HG03025 (cell line): ENCODE measurements around the gene BICRA.
"Not testable (repeated sequence)": the region's sequence is repeated elsewhere in the genome, so short reads cannot be mapped to it uniquely, and the experiment has no call there.

ENCODE experiments used
- ATAC-seq: cut with Tn5 transposase; IDR thresholded peaks from one replicate; pipeline ENCODE4 v1.9.1; 2021; ENCODE audit warnings: mild to moderate bottlenecking, moderate library complexity; ENCODE audit not compliant: unreplicated experiment, low FRiP score

The BICRA gene

GRCh38 chr19:47626238-47626637, 17.3 kb downstream of the BICRA start:
- no peak for ATAC-seq

DNA sequence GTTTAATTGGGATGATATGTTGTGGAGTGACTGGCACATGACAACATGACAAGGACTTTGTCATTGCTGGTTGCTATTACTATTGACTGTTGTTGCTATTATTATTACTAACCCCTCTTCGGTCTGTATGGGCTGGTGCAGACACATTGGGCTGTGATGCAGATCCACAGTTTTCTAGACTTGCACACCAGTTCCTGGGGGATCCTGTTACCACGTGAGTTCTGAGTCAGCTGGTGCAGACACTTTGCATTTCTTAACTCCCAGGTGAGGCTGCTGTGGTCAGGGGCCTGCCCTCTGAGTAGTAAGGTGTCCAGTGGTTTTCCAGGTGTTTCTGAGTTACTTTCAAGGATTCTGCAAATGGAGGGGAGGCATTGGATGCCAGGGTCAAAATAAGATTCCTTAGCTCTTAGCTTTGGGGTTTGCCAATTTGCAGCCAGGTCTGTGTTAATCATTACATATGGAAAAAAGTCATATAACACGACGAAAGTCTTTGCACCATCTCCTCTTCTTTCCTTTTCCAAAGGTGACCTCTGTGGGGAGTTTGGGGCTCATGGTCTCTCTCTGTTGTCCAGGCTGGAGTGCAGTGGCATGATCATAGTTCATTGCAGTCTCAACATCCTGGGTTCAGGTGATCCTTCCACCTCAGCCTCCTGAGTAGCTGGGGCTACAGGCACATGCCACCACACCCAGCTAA, 19.3 kb downstream of the BICRA start:
- no peak for ATAC-seq

DNA sequence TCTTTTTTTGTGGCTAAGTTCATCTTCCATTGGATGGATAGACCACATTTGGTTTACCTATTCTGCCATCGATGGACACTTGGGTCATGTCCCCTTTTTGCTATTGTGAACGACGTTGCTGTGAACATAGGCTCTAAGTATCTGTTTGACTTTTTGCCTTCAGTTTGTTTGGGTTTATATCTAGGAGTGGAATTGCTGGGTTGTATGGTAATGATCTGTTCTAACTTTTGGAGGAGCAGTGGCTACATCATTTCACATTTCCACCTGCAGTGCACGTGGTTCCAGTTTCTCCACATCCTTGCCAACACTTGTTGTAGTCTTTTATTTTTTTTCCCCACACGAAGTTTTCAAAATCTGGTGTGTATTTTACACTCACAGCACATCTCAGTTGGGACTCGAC, 21.7 kb downstream of the BICRA start:
- no peak for ATAC-seq

GRCh38 chr19:47631681-47632446, 22.9 kb downstream of the BICRA start:
- no peak for ATAC-seq

DNA sequence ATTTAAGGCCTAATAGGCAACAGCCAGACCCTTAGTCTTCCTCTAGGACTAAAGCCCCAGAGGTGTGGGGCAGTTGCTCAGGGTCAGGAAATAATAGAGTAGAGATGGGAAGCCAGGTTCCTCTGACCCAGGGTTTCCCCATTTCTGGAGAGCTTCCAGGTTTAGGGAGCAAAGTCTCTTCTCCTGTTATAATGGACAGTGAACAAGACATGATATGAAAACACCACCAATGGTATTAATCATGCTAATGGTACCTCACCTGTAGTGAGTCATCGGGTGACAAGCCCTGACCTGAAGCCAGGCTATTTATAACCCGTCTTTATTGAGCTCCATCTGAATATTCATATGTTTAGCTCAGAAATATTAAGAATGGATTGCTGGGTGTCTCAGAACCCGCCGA, 24.6 kb downstream of the BICRA start:
- ATAC-seq: no peak

- no peak for ATAC-seq
These were observed 25.1 kb downstream of the BICRA start for GRCh38 chr19:47633996-47634395.

- ATAC-seq: not testable (repeated sequence)
These were observed 26.3 kb downstream of the BICRA start for GRCh38 chr19:47635152-47635754.

- no peak for ATAC-seq
These were observed 28.6 kb downstream of the BICRA start for GRCh38 chr19:47637550-47637949.

- ATAC-seq: no peak
These were observed 33.1 kb downstream of the BICRA start for GRCh38 chr19:47641891-47642485.

- ATAC-seq: no peak
These were observed 34.3 kb downstream of the BICRA start for GRCh38 chr19:47643281-47643680.

DNA sequence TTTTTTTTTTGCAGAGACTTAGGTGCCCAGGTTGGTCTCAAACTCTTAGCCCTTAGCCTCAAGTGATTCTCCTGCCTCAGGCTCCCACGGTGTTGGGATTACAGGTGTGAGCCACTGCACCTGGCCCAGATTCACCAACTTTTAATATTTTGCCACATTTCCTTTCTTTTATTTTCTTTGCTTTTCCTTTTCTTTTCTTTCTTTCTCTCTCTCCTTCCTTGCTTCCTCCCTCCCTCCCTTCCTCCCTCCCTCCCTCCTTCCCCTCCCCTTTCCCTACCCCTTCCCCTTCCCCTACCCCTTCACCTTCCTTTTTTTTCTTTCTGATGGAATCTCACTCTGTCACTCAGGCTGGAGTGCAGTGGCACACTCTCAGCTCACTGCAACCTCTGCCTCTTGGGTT, 35.3 kb downstream of the BICRA start:
- ATAC-seq: no peak

DNA sequence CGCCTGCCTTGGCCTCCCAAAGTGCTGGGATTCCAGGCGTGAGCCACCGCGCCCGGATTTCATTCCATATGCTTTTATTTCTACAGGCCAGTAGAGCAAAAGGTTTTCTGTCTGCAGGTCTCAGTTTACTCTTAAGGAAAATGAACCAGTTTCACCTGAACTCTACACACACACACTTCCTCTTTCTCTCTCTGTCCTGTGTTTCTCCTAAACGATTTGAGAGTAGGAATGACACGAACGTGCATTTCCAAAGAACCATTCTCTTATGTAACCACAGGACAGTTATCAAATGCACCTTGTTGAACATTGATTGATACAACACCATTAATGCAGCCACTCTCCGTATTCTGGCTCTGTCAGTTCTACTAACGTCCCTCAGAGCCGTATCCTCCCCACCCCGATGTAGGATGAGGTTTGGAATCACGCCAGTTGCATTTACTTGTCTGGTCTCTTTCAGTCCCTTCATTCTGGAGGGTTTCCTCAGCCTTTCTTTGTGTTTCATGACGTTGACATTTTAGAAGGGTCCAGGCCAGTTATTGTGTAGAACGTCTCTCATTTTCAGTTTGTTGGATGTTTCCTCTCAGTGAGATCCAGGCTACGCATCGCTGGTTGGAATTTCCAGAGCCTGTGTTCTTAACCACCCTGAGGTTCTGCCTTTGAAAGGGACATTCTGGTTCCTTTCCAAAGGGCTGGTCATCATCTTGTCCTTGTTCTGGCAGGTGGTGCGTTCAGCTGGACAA, 36.0 kb downstream of the BICRA start:
- ATAC-seq: no peak

- ATAC-seq: no peak
These were observed 38.0 kb downstream of the BICRA start for GRCh38 chr19:47646924-47647323.

- no peak for ATAC-seq
These were observed 40.7 kb downstream of the BICRA start for GRCh38 chr19:47649588-47649987.

- ATAC-seq: no peak
These were observed 41.8 kb downstream of the BICRA start for GRCh38 chr19:47650700-47651099.

DNA sequence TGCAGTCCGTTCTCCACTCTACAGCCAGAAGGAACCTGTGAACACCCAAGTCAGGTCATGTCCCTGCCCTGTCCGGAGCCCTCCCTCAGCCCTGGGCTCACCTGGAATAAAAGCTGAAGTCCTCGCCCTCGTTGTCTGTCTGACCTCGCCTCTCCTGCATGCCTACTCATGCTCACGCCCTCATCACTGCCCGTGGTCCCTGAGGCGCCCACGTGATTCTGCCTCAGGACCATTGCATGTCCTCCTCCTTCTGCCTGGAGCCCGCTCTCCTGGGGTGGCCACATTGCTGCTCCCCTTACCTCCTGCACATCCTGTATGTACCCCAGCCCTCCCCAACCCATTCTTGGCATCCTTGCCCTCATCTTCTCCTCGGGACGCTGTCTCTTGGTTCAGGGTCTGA, 42.2 kb downstream of the BICRA start:
- ATAC-seq: no peak

- no peak for ATAC-seq
These were observed 42.8 kb downstream of the BICRA start for GRCh38 chr19:47651691-47652090.

DNA sequence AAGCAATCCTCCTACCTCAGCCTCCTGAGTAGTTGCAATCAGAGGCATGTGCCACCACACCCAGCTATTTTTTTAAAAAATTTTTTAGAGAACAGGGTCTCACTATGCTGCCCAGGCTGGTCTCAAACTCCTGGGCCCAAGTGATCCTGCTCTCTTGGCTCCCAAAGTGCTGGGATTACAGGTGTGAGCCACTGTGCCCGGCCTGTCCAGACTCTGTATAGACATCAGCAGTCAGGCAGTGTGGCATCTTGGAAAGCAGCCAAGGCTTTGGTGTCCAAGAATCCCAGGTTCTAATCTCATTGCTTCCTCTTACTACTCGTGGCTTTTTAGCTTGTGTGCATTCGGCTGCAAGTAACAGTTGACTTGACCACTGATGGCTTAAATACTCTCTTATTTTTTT, 43.4 kb downstream of the BICRA start:
- no peak for ATAC-seq

DNA sequence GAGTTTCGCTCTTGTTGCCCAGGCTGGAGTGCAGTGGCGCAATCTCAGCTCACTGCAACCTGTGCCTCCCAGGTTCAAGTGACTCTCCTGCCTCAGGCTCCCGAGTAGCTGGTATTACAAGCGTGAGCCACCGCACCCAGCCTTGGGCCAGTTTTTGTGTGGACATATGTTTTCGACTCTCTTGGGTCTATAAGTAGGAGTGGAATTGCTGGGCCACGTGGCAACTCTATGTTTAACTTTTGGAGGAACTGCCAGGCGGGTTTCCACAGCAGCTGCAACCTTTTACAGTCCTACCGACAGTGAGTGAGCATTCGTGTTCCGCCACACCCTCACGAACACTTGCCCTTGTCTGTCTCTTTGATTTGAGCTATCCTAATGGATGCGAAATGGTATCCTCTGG, 44.9 kb downstream of the BICRA start:
- ATAC-seq: no peak

DNA sequence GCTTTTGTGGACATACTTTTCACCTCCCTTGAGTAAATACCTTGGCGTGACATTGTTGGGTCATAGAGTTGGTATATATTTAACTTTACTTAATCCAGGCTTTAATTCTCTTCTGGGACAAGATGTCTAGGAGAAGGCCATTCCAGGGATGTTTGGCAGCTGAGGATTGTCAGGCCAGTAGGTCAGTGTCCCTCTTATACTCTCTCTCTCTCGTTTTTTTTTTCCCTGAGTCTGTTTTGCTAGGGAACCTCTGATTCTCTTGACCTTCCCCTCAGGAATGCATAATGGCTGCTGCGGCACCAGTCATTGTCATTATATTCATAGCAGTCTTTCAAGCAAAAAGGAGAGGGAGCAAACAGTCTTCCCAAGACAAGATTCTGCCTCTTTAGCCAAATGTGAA, 48.8 kb downstream of the BICRA start:
- no peak for ATAC-seq
